IMR-90 (cell line): Measurements from ENCODE around the gene ALK. TPM values are rescaled to one million over a fixed set of nuclear protein-coding genes. Genes with fewer than 3 reads are reported as not detected.

ENCODE experiments used
- ATAC-seq: fragments of 200-7000 bp; cut with Tn5 transposase; 2 replicates; pipeline ENCODE4 v1.9.1; 2020; ENCODE audit warnings: low read depth, mild to moderate bottlenecking, moderate library complexity
- BruUV-seq: library from RNA; stranded (reverse); fragments of 400-500 nt; replicated peaks from 2 replicates; lab custom pipeline; 2021; lab: Mats Ljungman, UMichigan
- CTCF ChIA-PET: fragments of 300-600 bp; formaldehyde crosslinking; extraction: SDS; loops from one replicate; lab custom pipeline; 2021; ENCODE audit warnings: antibody characterized with exemption; lab: Yijun Ruan, JAX
- POLR2A ChIA-PET: fragments of 300-600 bp; sonication (Branson Sonifier 250); formaldehyde crosslinking; loops from one replicate; lab custom pipeline; 2022; ENCODE audit warnings: antibody characterized with exemption; ENCODE audit not compliant: unreplicated experiment; lab: Charles Lee
- DNase-seq: peaks from one replicate; pipeline ENCODE4 v3.0.0; 2013
- H2AFZ ChIP-seq: replicated peaks from 2 replicates; pipeline ENCODE3; 2013; ENCODE audit warnings: low read length, mild to moderate bottlenecking; ENCODE audit not compliant: poor library complexity
- H2AK5ac ChIP-seq: 2 replicates; pipeline ENCODE4 v1.6.1; 2013; ENCODE audit warnings: low read depth, low read length, inconsistent platforms
- H2AK9ac ChIP-seq: replicated peaks from 2 replicates; pipeline ENCODE3; 2013; ENCODE audit warnings: mild to moderate bottlenecking, low read depth, low read length, moderate library complexity; ENCODE audit not compliant: poor library complexity
- H2BK120ac ChIP-seq: 2 replicates; pipeline ENCODE4 v1.6.1; 2013; ENCODE audit warnings: low read depth, low read length, inconsistent platforms
- H2BK15ac ChIP-seq: 3 replicates; pipeline ENCODE4 v1.6.1; 2013; ENCODE audit warnings: low read depth, low read length, inconsistent platforms
- H2BK20ac ChIP-seq: 2 replicates; pipeline ENCODE4 v1.6.1; 2013; ENCODE audit warnings: low read depth, mild to moderate bottlenecking, inconsistent platforms, low read length, moderate library complexity
- H2BK5ac ChIP-seq: 2 replicates; pipeline ENCODE4 v1.6.1; 2013; ENCODE audit warnings: mild to moderate bottlenecking, low read depth, low read length, inconsistent platforms; ENCODE audit not compliant: poor library complexity, severe bottlenecking
- H3K14ac ChIP-seq: replicated peaks from 2 replicates; pipeline ENCODE4 v1.6.1; 2013; ENCODE audit warnings: low read depth, low read length, inconsistent platforms
- H3K18ac ChIP-seq: 2 replicates; pipeline ENCODE4 v1.6.1; 2013; ENCODE audit warnings: low read depth, low read length, control low read depth
- H3K23ac ChIP-seq: 2 replicates; pipeline ENCODE4 v1.6.1; 2013; ENCODE audit warnings: low read depth, low read length, inconsistent platforms
- H3K27ac ChIP-seq: 2 replicates; pipeline ENCODE4 v1.5.1; 2013; ENCODE audit warnings: mild to moderate bottlenecking, control low read depth, low read length; ENCODE audit not compliant: insufficient read depth
- H3K27me3 ChIP-seq: 2 replicates; pipeline ENCODE4 v1.6.1; 2013; ENCODE audit warnings: low read length; ENCODE audit not compliant: control insufficient read depth, insufficient read depth
- H3K36me3 ChIP-seq: 2 replicates; pipeline ENCODE4 v1.6.1; 2013; ENCODE audit warnings: low read length, mixed read lengths; ENCODE audit not compliant: control insufficient read depth, insufficient read depth
- H3K4ac ChIP-seq: 2 replicates; pipeline ENCODE4 v1.6.1; 2013; ENCODE audit warnings: low read depth, low read length, inconsistent platforms
- H3K4me1 ChIP-seq: 2 replicates; pipeline ENCODE4 v1.6.1; 2013; ENCODE audit warnings: low read length, mixed read lengths; ENCODE audit not compliant: control insufficient read depth, insufficient read depth
- H3K4me2 ChIP-seq: 2 replicates; pipeline ENCODE4 v1.6.1; 2013; ENCODE audit warnings: low read depth, mild to moderate bottlenecking, control low read depth, low read length, moderate library complexity
- H3K4me3 ChIP-seq: 2 replicates; pipeline ENCODE4 v1.5.1; 2013; ENCODE audit warnings: low read depth, mild to moderate bottlenecking, control low read depth, low read length, moderate library complexity; ENCODE audit not compliant: insufficient read depth
- H3K56ac ChIP-seq: 2 replicates; pipeline ENCODE4 v1.6.1; 2013; ENCODE audit warnings: low read length, inconsistent platforms; ENCODE audit not compliant: insufficient read depth; ENCODE audit errors: extremely low read depth
- H3K79me1 ChIP-seq, 2 experiments: 2 replicates each; pipeline ENCODE4 v1.6.1; 2013; ENCODE audit warnings: low read length in 2 of 2, inconsistent platforms in 1 of 2, low read depth in 1 of 2
- H3K9ac ChIP-seq: 2 replicates; pipeline ENCODE4 v1.6.1; 2013; ENCODE audit warnings: low read depth, low read length, control low read depth
- H3K9me1 ChIP-seq: 2 replicates; pipeline ENCODE4 v1.6.1; 2013; ENCODE audit warnings: low read length, inconsistent platforms; ENCODE audit not compliant: insufficient read depth
- H3K9me3 ChIP-seq: 2 replicates; pipeline ENCODE4 v1.6.1; 2013; ENCODE audit warnings: low read length; ENCODE audit not compliant: control insufficient read depth, insufficient read depth
- H4K20me1 ChIP-seq: 2 replicates; pipeline ENCODE4 v1.6.1; 2013; ENCODE audit warnings: low read length, inconsistent platforms; ENCODE audit not compliant: insufficient read depth
- H4K5ac ChIP-seq: 2 replicates; pipeline ENCODE4 v1.6.1; 2013; ENCODE audit warnings: mild to moderate bottlenecking, low read depth, low read length, control low read depth
- H4K8ac ChIP-seq, 2 experiments: 2 replicates each; pipeline ENCODE4 v1.6.1; 2013; ENCODE audit warnings: low read depth in 2 of 2, low read length in 2 of 2, control low read depth in 1 of 2, inconsistent platforms in 1 of 2
- H4K91ac ChIP-seq: 2 replicates; pipeline ENCODE4 v1.6.1; 2013; ENCODE audit warnings: low read depth, low read length, inconsistent platforms; ENCODE audit not compliant: insufficient read depth
- BHLHE40 ChIP-seq: fragments of 150-350 bp; IDR thresholded peaks from 2 replicates; pipeline ENCODE4 v1.6.1; 2016; ENCODE audit warnings: mild to moderate bottlenecking, low read depth, low read length
- CEBPB ChIP-seq: IDR thresholded peaks from 2 replicates; pipeline ENCODE4 v1.6.1; 2012; ENCODE audit warnings: low read depth, low read length, improper control_type of control experiment
- CHD1 ChIP-seq: IDR thresholded peaks from 2 replicates; pipeline ENCODE4 v1.6.1; 2012; ENCODE audit warnings: low read depth, low read length, improper control_type of control experiment
- CTCF ChIP-seq: conservative IDR thresholded peaks from 2 replicates; pipeline ENCODE4 v1.5.1; 2012; ENCODE audit warnings: mild to moderate bottlenecking, low read depth, low read length, improper control_type of control experiment
- ELK1 ChIP-seq: fragments of 150-350 bp; IDR thresholded peaks from 2 replicates; pipeline ENCODE4 v1.6.1; 2016; ENCODE audit warnings: low read depth, mild to moderate bottlenecking, low read length, moderate library complexity, borderline replicate concordance
- FOS ChIP-seq: fragments of 150-350 bp; IDR thresholded peaks from 2 replicates; pipeline ENCODE4 v1.6.1; 2016; ENCODE audit warnings: low read depth, low read length
- MAFK ChIP-seq: IDR thresholded peaks from 2 replicates; pipeline ENCODE4 v1.6.1; 2012; ENCODE audit warnings: low read depth, low read length, improper control_type of control experiment
- MAZ ChIP-seq: IDR thresholded peaks from 2 replicates; pipeline ENCODE4 v1.6.1; 2012; ENCODE audit warnings: low read depth, mild to moderate bottlenecking, low read length, improper control_type of control experiment, moderate library complexity, borderline replicate concordance
- MXI1 ChIP-seq: IDR thresholded peaks from 2 replicates; pipeline ENCODE4 v1.6.1; 2012; ENCODE audit warnings: low read depth, mild to moderate bottlenecking, low read length, moderate library complexity, borderline replicate concordance
- NFE2L2 ChIP-seq: fragments of 150-350 bp; IDR thresholded peaks from 2 replicates; pipeline ENCODE4 v1.6.1; 2016; ENCODE audit warnings: low read depth, mild to moderate bottlenecking, low read length
- RAD21 ChIP-seq: IDR thresholded peaks from 2 replicates; pipeline ENCODE4 v1.6.1; 2012; ENCODE audit warnings: low read length, improper control_type of control experiment
- RCOR1 ChIP-seq: IDR thresholded peaks from 2 replicates; pipeline ENCODE4 v1.6.1; 2012; ENCODE audit warnings: mild to moderate bottlenecking, low read length, improper control_type of control experiment; ENCODE audit not compliant: insufficient replicate concordance
- RFX5 ChIP-seq: IDR thresholded peaks from 2 replicates; pipeline ENCODE4 v1.8.0; 2012; ENCODE audit warnings: low read depth, mild to moderate bottlenecking, low read length, moderate library complexity
- SMC3 ChIP-seq: fragments of 150-350 bp; IDR thresholded peaks from 2 replicates; pipeline ENCODE4 v1.6.1; 2016; ENCODE audit warnings: low read depth, mild to moderate bottlenecking, antibody characterized with exemption, low read length, moderate library complexity
- USF2 ChIP-seq: fragments of 150-350 bp; IDR thresholded peaks from 2 replicates; pipeline ENCODE4 v1.6.1; 2017; ENCODE audit warnings: mild to moderate bottlenecking, antibody characterized with exemption, low read length, low read depth
- WGBS, 2 experiments: methylation state at CpG; one replicate each; pipeline versions ENCODE4 v1.1.5 to v1.1.7; 2013; ENCODE audit warnings: missing lambda C conversion rate in 2 of 2; ENCODE audit not compliant: insufficient read length in 1 of 2; ENCODE audit errors: extremely low coverage in 2 of 2; 5-methylcytosine and 5-hydroxymethylcytosine counted together
- dilution Hi-C: fragments of 300-500 bp; cut with HindIII; formaldehyde crosslinking; loops from one replicate; pipeline ENCODE4 v1.14.3; 2018; ENCODE audit warnings: low sequenced_read_pairs; ENCODE audit not compliant: unreplicated experiment
- in situ Hi-C: fragments of 300-500 bp; cut with MboI; formaldehyde crosslinking; loops from 3 replicates; pipeline ENCODE4 v1.14.3; 2019; ENCODE audit warnings: low sequenced_read_pairs, inconsistent platforms, mixed read lengths
- intact Hi-C: fragments of 100-400 bp; cut with micrococcal nuclease; formaldehyde crosslinking; loops from 2 replicates; pipeline ENCODE4 v1.10.0; 2022
- polyA plus RNA-seq, 3 experiments: library from polyadenylated mRNA; depleted of rRNA; stranded (reverse); fragments of >200 nt; gene quantifications; 2 replicates each; pipeline ENCODE4 v1.2.3, GENCODE V29; 2012; ENCODE audit warnings: low replicate concordance in 1 of 3
- total RNA-seq: library from RNA; depleted of rRNA; stranded (reverse); fragments of >200 nt; gene quantifications from 2 replicates; pipeline ENCODE4 v1.2.3, GENCODE V29; 2012

Gene ALK
- total and polyA plus RNA-seq, 2 of the 4 experiments (the other 2 are of a cell fraction): not detected

- Histone ChIP-seq H3K56ac (no peak overlapping the region), H3K27me3 (peaks cover 17% of the 10 kb centered on the region), H3K23ac (no peak overlapping the region), H2AK9ac (no peak overlapping the region), H3K27ac (no peak overlapping the region), H3K14ac (no peak overlapping the region), H3K4ac (no peak overlapping the region), H3K9me1 (no peaks in the 10 kb centered on the region), H2AFZ (no peak overlapping the region), H4K20me1 (no peaks in the 10 kb centered on the region), H3K9me3 (no peaks in the 10 kb centered on the region; the same call in 1 of the 2 replicates), H4K91ac (no peak overlapping the region), H2AK5ac (no peak overlapping the region), H4K8ac (no peak overlapping the region), H4K5ac (no peak overlapping the region), H3K4me3 (no peak overlapping the region), H2BK15ac (no peak overlapping the region), H3K4me2 (no peak overlapping the region), H2BK120ac (no peak overlapping the region), H3K36me3 (no peaks in the 10 kb centered on the region), H3K9ac (no peak overlapping the region), H3K79me1 (no peaks in the 10 kb centered on the region), H3K4me1 (no peaks in the 10 kb centered on the region), H2BK20ac (no peak overlapping the region), H3K18ac (no peak overlapping the region), H2BK5ac (no peak overlapping the region)
- ATAC-seq (no peak), DNase-seq (no peak)
- dilution Hi-C loops (no loop called here), in situ Hi-C loops (no loop called here), intact Hi-C loops (no loop called here)
- WGBS, 2 experiments: 0% methylated on average over 1 of the region's 7 CpGs; no CpG with 5 or more reads in 1 of the 2 experiments
- no TSS peak for BruUV-seq
- CTCF ChIA-PET: no interaction called here
- POLR2A ChIA-PET: no interaction called here
- TF ChIP-seq CTCF (no peak), MXI1 (no peak), SMC3 (no peak), MAFK (no peak), CHD1 (no peak), USF2 (no peak), CEBPB (no peak), FOS (no peak), MAZ (no peak), RFX5 (no peak), RCOR1 (no peak), RAD21 (no peak), ELK1 (no peak), NFE2L2 (no peak), BHLHE40 (no peak)
Observed at GRCh38 chr2:29729401-29729800, 192.0 kb downstream of the ALK start.
